Spleen (tissue), 11 donors: ENCODE data around the gene ARHGAP22. TPM values are rescaled to one million over a fixed set of nuclear protein-coding genes. Genes with fewer than 3 reads are reported as not detected.

ENCODE experiments used
- DNase-seq: peaks from one replicate; pipeline ENCODE4 v3.0.0-alpha.2; 2020
- H3K27ac ChIP-seq, 8 donors: fragments of 200-600 bp; sonication (generic) in 7 of 8; 1 replicate in 4 of 8; 2 replicates in 4 of 8; pipeline versions ENCODE4 v1.5.0 to v1.8.0; 2016 to 2021; ENCODE audit warnings: inconsistent platforms in 4 of 8, mild to moderate bottlenecking in 4 of 8, moderate library complexity in 1 of 8
- H3K27me3 ChIP-seq, 7 donors: fragments of 200-600 bp; sonication (generic) in 6 of 7; replicated peaks in 1 of 7; 1 replicate in 4 of 7; 2 replicates in 3 of 7; pipeline versions ENCODE4 v1.5.0 to v1.8.0; 2016 to 2021; ENCODE audit warnings: inconsistent platforms in 3 of 7, mild to moderate bottlenecking in 1 of 7
- H3K36me3 ChIP-seq, 6 donors: fragments of 200-600 bp; sonication (generic) in 5 of 6; 1 replicate in 4 of 6; 2 replicates in 2 of 6; pipeline versions ENCODE4 v1.5.0 to v1.8.0; 2016 to 2021; ENCODE audit warnings: inconsistent platforms in 2 of 6
- H3K4me1 ChIP-seq, 6 donors: fragments of 200-600 bp; sonication (generic) in 5 of 6; 1 replicate in 3 of 6; 2 replicates in 3 of 6; pipeline versions ENCODE4 v1.5.0 to v1.8.0; 2016 to 2021; ENCODE audit warnings: inconsistent platforms in 3 of 6
- H3K4me3 ChIP-seq, 8 donors: fragments of 200-600 bp; sonication (generic) in 7 of 8; 1 replicate in 4 of 8; 2 replicates in 4 of 8; pipeline versions ENCODE4 v1.5.0 to v1.8.0; 2016 to 2021; ENCODE audit warnings: inconsistent platforms in 4 of 8, mild to moderate bottlenecking in 4 of 8, moderate library complexity in 2 of 8
- H3K9me3 ChIP-seq, 8 donors: fragments of 200-600 bp; sonication (generic) in 7 of 8; 1 replicate in 4 of 8; 2 replicates in 4 of 8; pipeline versions ENCODE4 v1.5.0 to v1.8.0; 2016 to 2021; ENCODE audit warnings: inconsistent platforms in 4 of 8
- CTCF ChIP-seq, 11 experiments: fragments of 200-600 bp in 7 of 11; fragments of 450-650 bp in 4 of 11; sonication (generic) in 4 of 11; IDR thresholded peaks in 8 of 11; conservative IDR thresholded peaks in 3 of 11; 1 replicate in 7 of 11; 2 replicates in 4 of 11; pipeline versions ENCODE4 v1.4.0 to v1.8.0; 2016 to 2021; ENCODE audit warnings: antibody characterized with exemption in 11 of 11, inconsistent platforms in 4 of 11, mild to moderate bottlenecking in 1 of 11
- POLR2A ChIP-seq, 3 donors: fragments of 450-650 bp; IDR thresholded peaks; one replicate each; pipeline ENCODE4 v1.5.1; 2017; ENCODE audit warnings: antibody characterized with exemption in 3 of 3, mild to moderate bottlenecking in 1 of 3
- POLR2AphosphoS5 ChIP-seq, 3 donors: sonication (generic); formaldehyde crosslinking; IDR thresholded peaks; one replicate each; pipeline ENCODE4 v1.5.1; 2017; ENCODE audit warnings: antibody characterized with exemption in 3 of 3
- WGBS, 5 donors: extraction: QIAGEN DNeasy Blood & Tissue Kit in 3 of 5; methylation state at CpG; one replicate each; pipeline versions ENCODE4 v1.1.5 to v1.1.7; 2013 to 2018; 5-methylcytosine and 5-hydroxymethylcytosine counted together
- intact Hi-C: fragments of 100-400 bp; cut with DNase I; formaldehyde crosslinking; loops from one replicate; pipeline ENCODE4 v1.15.0; 2023; ENCODE audit warnings: low total_unique reads
- polyA plus RNA-seq, 3 donors: library from polyadenylated mRNA; stranded (reverse); fragments of 200-250 nt; gene quantifications; one replicate each; pipeline ENCODE4 v1.2.1, GENCODE V29; 2013
- total RNA-seq, 7 donors: library from RNA; depleted of rRNA in 3 of 7; stranded (reverse); fragments of >200 nt in 3 of 7; fragmentation: NEBNext Ultra II Directional in 4 of 7; extraction: Animal tissue kit (Norgen Biotek cat#: 25700) in 4 of 7; gene quantifications; one replicate each; pipeline versions ENCODE4 v1.1.0 to v1.2.1, GENCODE V29; 2016 to 2021
- donor health status: healthy with polysubstance abuse.
- donor health status: DM: no; HTN: no; CAD: no; lungs with moderate emphysema.
- donor health status: DM: no; HTN: no; CAD: no.
- donor health status: Bipolar disorder and iron deficiency.
- donor health status: healthy.
- donor health status: DM: no; HTN: no; CAD: no.
- donor health status: DM: yes; HTN: yes; CAD: no.

Gene ARHGAP22
- total and polyA plus RNA-seq, 10 donors = 0.56 to 7.5 (median 3.2) TPM

GRCh38 chr10:48575901-48576300 lies 29.0 kb downstream of the ARHGAP22 start:
- H3K9me3 ChIP-seq = no peaks in the 10 kb centered on the region
- no peaks in the 10 kb centered on the region for H3K36me3 ChIP-seq
- H3K4me3 ChIP-seq = no peak overlapping the region
- H3K4me1 ChIP-seq = peaks cover 0 to 82% (median 21%) of the 10 kb centered on the region in 6 donors
- peaks cover 0 to 11% (median 0%) of the 10 kb centered on the region in 7 donors for H3K27me3 ChIP-seq
- intact Hi-C loops = no loop called here
- no peak for DNase-seq
- peak overlapping the region in 6 of 8 donors; percentile 59 to 87 (median 74) for H3K27ac ChIP-seq
- TF ChIP-seq POLR2A (IDR thresholded peaks at IDR 0.05) (no peak), CTCF (IDR thresholded peaks at IDR 0.05 in 8 of 11, conservative IDR thresholded peaks at IDR 0.05 in 3 of 11) (no peak), POLR2AphosphoS5 (IDR thresholded peaks at IDR 0.05) (no peak)
- WGBS, 5 donors = 86 to 97% (median 94%) methylated on average over 3 to 4 of the region's 4 CpGs

GRCh38 chr10:48574817-48575380 lies 30.0 kb downstream of the ARHGAP22 start:
- Histone ChIP-seq H3K4me3 (no peak overlapping the region), H3K9me3 (no peaks in the 10 kb centered on the region), H3K27ac (peak overlapping the region in 7 of 8 donors; percentile 13 to 87 (median 71)), H3K4me1 (peaks cover 0 to 82% (median 21%) of the 10 kb centered on the region in 6 donors), H3K27me3 (peaks cover 0 to 4% (median 0%) of the 10 kb centered on the region in 7 donors), H3K36me3 (no peaks in the 10 kb centered on the region)
- TF ChIP-seq POLR2A (IDR thresholded peaks at IDR 0.05) (no peak), CTCF (IDR thresholded peaks at IDR 0.05 in 8 of 11, conservative IDR thresholded peaks at IDR 0.05 in 3 of 11) (no peak), POLR2AphosphoS5 (IDR thresholded peaks at IDR 0.05) (no peak)
- intact Hi-C loops = no loop called here
- no peak for DNase-seq
- 61 to 80% (median 71%) methylated on average over 6 of the region's 6 CpGs for WGBS, 5 donors

- intact Hi-C loops = no loop called here
- Histone ChIP-seq H3K4me3 (no peak overlapping the region), H3K27ac (peak overlapping the region in 6 of 8 donors; percentile 13 to 87 (median 74)), H3K27me3 (no peaks in the 10 kb centered on the region), H3K4me1 (peaks cover 0 to 80% (median 21%) of the 10 kb centered on the region in 6 donors), H3K36me3 (no peaks in the 10 kb centered on the region), H3K9me3 (no peaks in the 10 kb centered on the region)
- no peak for TF ChIP-seq CTCF (IDR thresholded peaks at IDR 0.05 in 8 of 11, conservative IDR thresholded peaks at IDR 0.05 in 3 of 11)
- peak in 1 of 3 donors; percentile 31 for TF ChIP-seq POLR2AphosphoS5 (IDR thresholded peaks at IDR 0.05)
- no peak for DNase-seq
- WGBS, 5 donors = 58 to 83% (median 62%) methylated on average over 5 of the region's 5 CpGs
Observed at GRCh38 chr10:48574322-48574796, 30.5 kb downstream of the ARHGAP22 start.

GRCh38 chr10:48573045-48573444 lies 31.8 kb downstream of the ARHGAP22 start:
- Histone ChIP-seq H3K27me3 (no peaks in the 10 kb centered on the region), H3K27ac (peak overlapping the region in 2 of 8 donors; percentile 33 to 78), H3K4me3 (no peak overlapping the region), H3K36me3 (no peaks in the 10 kb centered on the region), H3K4me1 (peaks cover 0 to 67% (median 21%) of the 10 kb centered on the region in 6 donors), H3K9me3 (no peaks in the 10 kb centered on the region)
- 83 to 88% (median 87%) methylated on average over 5 of the region's 5 CpGs for WGBS, 5 donors
- TF ChIP-seq POLR2A (IDR thresholded peaks at IDR 0.05) = no peak
- no peak for TF ChIP-seq CTCF (IDR thresholded peaks at IDR 0.05 in 8 of 11, conservative IDR thresholded peaks at IDR 0.05 in 3 of 11)
- no peak for TF ChIP-seq POLR2AphosphoS5 (IDR thresholded peaks at IDR 0.05)
- no peak for DNase-seq
- intact Hi-C loops = no loop called here
